MV-4-11 (cell line): ENCODE measurements around the gene KMT2B.
"Not testable (repeated sequence)": the region's sequence is repeated elsewhere in the genome, so short reads cannot be mapped to it uniquely, and the experiment has no call there.

Experiments used
- DNase-seq: peaks from one replicate; lab custom pipeline; 2025; lab: John Stamatoyannopoulos, UW

KMT2B gene

GRCh38 chr19:35710784-35711723, 6.7 kb upstream of the KMT2B start:
- DNase-seq, result no peak

DNA sequence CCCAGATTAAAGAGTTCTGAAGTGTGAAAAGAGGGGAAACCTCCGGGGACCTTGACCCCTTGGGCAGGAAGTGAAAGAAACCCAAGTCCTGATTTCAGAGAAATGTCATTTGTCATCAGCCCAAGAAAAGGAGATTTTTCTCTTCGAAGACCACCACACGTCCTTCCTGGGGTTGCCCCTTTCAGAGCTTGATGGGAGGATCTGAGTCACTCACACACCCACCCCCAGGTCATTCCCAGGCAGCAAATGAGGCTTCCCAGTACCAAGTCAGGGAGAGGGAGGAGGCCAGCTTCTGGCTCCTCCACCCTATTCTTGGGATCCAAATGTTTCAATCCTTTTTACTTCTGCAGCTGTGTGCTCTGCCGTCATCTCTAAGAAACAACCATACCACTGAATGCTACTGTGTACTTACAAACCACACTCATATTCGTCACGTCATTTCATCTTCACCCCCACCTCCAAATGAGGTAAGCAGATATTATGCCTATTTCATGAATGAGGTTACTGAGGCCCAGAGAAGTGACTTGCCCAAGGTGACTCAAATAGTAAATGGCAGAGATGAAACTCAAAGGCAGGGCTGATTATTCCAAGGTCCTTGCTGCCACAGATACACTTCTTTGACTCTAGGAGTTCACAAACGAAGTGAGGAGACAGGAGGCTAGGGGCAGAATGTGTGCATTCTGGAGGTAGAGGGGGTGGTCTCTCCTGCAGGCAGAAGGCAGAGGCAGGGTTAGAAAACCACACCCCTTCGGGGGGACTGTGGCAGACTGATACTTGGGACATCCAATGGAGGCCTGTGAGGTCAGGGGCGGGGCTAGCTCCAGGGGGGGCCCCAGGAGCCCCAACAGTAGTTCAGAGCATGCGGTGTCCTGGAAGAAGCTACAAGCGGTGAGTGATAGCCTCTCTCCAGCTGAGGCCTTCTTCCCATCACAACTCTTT, 5.0 kb upstream of the KMT2B start:
- no peak for DNase-seq

DNA sequence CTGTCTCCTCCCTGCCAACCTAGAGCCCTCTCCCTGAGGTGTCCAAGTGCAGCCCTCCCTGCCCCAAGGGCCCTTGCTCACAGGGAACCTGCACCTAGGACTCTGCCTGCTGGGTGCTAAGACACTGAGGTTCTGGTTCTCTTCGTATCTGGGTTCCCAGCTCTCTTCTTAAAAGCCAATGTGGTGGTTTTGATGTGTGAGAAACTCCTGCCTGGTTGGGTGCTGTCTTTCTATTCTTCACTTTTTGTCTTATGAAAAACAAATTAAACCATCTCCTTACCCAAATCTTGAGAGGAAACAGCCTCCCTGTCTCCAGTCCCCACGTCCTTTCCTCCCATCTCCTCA, 4.3 kb upstream of the KMT2B start:
- DNase-seq, result no peak

- DNase-seq, result no peak
These were observed 3.8 kb upstream of the KMT2B start for GRCh38 chr19:35713904-35714495.

DNA sequence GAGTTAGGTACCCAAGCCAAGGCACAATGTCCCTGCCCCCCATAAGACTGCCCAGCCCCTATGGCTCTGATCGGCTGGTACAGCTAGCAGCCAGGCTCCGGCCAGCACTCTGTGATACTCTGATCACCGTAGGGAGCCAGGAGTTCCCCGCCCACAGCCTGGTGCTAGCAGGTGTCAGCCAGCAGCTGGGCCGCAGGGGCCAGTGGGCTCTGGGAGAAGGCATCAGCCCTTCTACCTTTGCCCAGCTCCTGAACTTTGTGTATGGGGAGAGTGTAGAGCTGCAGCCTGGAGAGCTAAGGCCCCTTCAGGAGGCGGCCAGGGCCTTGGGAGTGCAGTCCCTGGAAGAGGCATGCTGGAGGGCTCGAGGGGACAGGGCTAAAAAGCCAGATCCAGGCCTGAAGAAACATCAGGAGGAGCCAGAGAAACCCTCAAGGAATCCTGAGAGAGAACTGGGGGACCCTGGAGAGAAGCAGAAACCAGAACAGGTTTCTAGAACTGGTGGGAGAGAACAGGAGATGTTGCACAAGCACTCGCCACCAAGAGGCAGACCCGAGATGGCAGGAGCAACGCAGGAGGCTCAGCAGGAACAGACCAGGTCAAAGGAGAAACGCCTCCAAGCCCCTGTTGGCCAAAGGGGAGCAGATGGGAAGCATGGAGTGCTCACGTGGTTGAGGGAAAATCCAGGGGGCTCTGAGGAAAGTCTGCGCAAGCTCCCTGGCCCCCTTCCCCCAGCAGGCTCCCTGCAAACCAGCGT, 3.0 kb upstream of the KMT2B start:
- DNase-seq, result peak; percentile 30

DNA sequence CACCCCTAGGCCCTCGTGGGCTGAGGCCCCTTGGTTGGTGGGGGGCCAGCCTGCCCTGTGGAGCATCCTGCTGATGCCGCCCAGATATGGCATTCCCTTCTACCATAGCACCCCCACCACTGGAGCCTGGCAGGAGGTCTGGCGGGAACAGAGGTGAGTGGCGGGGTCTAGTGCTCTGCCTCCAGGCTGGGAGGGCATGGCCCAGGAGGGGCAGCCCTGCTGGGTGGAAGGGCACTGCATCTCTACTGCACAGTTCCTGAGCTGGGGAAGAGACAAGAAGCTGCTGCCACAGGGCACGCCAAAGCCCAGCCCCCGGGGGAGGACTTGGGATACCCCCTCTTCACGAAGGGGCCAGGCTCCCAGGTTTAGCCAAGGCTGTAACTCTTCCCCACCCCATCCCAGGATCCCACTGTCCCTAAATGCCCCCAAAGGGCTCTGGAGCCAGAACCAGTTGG, 2.4 kb upstream of the KMT2B start:
- DNase-seq, result no peak

- DNase-seq, result no peak
These were observed 1.6 kb upstream of the KMT2B start for GRCh38 chr19:35715981-35716800.

- peak; percentile 97 for DNase-seq
These were observed 770 bp upstream of the KMT2B start for GRCh38 chr19:35716801-35717664.

- no peak for DNase-seq
These were observed 690 bp downstream of the KMT2B start for GRCh38 chr19:35718345-35719041.

DNA sequence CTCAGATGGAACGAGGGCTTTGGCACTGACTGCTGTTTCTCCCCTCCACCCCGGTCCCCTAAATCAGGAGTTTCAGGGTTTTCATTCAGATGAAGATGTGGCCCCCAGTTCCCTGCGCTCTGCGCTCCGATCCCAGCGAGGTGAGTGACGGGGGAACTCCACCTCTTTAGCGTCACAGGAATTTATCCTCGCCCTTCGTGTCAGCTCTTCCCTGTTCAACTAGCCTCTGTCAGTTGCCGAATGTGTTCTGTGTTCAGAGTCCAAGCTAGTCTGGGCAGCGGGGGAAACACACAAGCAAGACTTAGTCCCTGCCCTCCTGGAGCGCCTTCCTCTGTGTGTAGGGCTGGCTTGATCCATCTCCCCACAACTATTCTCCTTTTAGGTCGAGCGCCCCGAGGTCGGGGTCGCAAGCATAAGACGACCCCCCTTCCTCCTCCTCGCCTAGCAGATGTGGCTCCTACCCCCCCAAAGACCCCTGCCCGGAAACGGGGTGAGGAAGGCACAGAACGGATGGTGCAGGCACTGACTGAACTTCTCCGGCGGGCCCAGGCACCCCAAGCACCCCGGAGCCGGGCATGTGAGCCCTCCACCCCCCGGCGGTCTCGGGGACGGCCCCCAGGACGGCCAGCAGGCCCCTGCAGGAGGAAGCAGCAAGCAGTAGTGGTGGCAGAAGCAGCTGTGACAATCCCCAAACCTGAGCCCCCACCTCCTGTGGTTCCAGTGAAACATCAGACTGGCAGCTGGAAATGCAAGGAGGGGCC, 1.8 kb downstream of the KMT2B start:
- DNase-seq, result no peak

DNA sequence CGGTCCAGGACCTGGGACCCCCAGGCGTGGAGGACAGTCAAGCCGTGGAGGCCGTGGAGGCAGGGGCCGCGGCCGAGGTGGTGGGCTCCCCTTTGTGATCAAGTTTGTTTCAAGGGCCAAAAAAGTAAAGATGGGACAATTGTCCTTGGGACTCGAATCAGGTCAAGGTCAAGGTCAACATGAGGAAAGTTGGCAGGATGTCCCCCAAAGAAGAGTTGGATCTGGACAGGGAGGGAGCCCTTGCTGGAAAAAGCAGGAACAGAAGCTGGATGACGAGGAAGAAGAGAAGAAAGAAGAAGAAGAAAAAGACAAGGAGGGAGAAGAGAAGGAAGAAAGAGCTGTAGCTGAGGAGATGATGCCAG, 2.3 kb downstream of the KMT2B start:
- no peak for DNase-seq

GRCh38 chr19:35720648-35721047, 2.8 kb downstream of the KMT2B start:
- no peak for DNase-seq

DNA sequence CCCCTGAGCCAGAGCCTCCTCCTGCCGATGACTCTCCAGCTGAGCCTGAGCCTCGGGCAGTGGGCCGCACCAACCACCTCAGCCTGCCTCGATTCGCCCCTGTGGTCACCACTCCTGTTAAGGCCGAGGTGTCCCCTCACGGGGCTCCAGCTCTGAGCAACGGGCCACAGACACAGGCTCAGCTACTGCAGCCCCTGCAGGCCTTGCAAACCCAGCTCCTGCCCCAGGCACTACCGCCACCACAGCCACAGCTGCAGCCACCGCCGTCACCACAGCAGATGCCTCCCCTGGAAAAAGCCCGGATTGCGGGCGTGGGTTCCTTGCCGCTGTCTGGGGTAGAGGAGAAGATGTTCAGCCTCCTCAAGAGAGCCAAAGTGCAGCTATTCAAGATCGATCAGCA, 3.6 kb downstream of the KMT2B start:
- peak; percentile 28 for DNase-seq

- no peak for DNase-seq
These were observed 4.7 kb downstream of the KMT2B start for GRCh38 chr19:35722461-35722860.

DNA sequence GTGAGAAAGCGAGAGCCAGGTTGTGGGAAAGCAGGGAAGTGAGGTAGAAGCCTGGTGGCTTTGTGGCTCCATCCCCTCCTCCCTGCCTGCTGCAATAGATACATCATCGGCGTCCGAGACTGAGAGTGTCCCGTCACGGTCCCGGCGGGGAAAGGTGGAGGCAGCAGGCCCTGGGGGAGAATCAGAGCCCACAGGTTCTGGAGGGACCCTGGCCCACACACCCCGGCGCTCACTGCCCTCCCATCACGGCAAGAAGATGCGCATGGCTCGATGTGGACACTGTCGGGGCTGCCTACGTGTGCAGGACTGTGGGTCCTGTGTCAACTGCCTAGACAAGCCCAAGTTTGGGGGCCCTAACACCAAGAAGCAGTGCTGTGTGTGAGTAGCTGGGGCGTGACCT, 5.1 kb downstream of the KMT2B start:
- no peak for DNase-seq

DNA sequence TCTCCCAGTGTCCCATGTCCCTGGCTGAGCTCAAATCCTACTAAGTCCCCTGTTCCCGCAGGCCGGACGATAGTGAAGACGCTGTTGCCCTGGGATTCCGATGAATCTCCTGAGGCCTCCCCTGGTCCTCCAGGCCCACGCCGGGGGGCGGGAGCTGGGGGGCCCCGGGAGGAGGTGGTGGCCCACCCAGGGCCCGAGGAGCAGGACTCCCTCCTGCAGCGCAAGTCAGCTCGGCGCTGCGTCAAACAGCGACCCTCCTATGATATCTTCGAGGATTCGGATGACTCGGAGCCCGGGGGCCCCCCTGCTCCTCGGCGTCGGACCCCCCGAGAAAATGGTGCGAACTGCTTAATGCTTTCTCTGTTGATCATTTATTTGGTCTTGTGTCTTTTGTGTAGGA, 5.9 kb downstream of the KMT2B start:
- DNase-seq, result no peak

DNA sequence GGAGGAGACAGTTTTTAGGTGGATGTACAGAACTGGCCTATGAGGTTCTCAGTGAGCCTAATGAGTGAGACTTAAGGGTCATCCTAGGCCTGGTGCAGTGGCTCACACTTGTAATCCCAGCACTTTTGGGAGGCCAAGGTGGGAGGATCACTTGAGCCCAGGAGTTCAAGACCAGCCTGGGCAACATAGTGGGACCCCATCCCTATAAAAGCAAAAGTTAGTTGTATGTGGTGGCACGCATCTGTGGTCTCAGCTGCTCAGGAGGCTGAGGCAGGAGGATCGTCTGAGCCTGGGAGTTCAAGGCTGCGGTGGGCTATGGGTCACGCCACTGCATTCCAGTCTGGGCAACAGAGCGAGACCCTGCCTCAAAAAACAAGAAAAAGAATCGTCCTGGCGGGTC, 6.3 kb downstream of the KMT2B start:
- not testable (repeated sequence) for DNase-seq

DNA sequence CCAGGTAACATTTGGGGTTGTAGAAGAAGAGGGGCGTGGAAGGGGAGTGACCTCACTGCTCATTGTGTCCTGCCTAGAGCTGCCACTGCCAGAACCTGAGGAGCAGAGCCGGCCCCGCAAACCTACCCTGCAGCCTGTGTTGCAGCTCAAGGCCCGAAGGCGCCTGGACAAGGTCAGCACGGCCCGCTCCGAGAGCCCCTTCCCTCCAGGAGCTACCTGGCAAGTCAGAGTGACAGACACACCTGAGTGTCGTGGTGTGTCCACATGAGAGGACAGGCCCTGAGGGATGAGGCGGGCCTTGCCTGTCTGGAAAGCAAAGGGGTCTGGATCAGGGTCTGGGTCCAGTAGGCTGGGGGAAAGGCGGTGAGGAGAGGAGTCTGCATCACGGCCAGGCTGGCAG, 6.8 kb downstream of the KMT2B start:
- no peak for DNase-seq
